ENCODE data around the gene CRYAB.

DNA sequence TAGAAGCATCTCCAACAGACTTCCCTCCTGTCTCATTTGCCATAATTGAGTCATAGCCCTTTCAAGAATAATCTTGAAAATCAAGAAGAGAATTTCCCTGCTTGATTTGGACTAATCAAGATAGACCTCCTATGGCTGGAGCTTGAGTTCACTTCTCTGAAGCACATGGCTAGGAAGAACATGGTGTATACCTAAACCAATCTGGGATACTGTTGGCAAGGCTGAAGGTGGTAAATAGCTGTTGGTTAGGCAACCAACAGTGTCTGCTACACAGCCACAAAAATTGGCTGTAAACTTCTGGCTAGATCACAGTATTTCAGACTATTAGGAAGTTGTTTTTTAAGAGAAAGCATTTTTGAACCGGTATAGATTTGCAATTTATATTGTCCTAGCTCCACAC lies 4.9 kb downstream of the CRYAB start:
- TF ChIP-seq POLR2A (IDR thresholded peaks at IDR 0.05; ENCODE audit: low read length) (no peak), GATA1 (IDR thresholded peaks at IDR 0.05; ENCODE audit: low read depth, low read length) (no peak)

Data from erythroblast (primary cell).